K562 (cell line): ENCODE results near the gene HDAC9.

Experiments
- CTCF ChIP-seq, 3 experiments: IDR thresholded peaks in 2 of 3; conservative IDR thresholded peaks in 1 of 3; 2 replicates each; pipeline ENCODE4 v1.5.1; 2011 to 2012; ENCODE audit warnings: low read length in 3 of 3, mild to moderate bottlenecking in 3 of 3, control low read depth in 2 of 3, improper control_type of control experiment in 1 of 3, inconsistent platforms in 1 of 3, low read depth in 1 of 3, mixed read lengths in 1 of 3, moderate library complexity in 1 of 3; ENCODE audit not compliant: insufficient read depth in 2 of 3
- FOXJ3 ChIP-seq: sonication (generic); formaldehyde crosslinking; IDR thresholded peaks from 2 replicates; pipeline ENCODE4 v1.4.0; 2020; ENCODE audit warnings: mild to moderate bottlenecking, missing genetic modification reagents
- L3MBTL2 ChIP-seq: fragments of 450-650 bp; IDR thresholded peaks from 2 replicates; pipeline ENCODE4 v1.6.1; 2016; ENCODE audit warnings: mild to moderate bottlenecking, moderate library complexity
- MTA3 ChIP-seq: fragments of 450-650 bp; formaldehyde crosslinking; IDR thresholded peaks from 2 replicates; pipeline ENCODE4 v1.6.1; 2017; ENCODE audit warnings: mild to moderate bottlenecking, borderline replicate concordance
- NCOA2 ChIP-seq, 2 experiments: fragments of 450-650 bp; IDR thresholded peaks; 2 replicates each; pipeline ENCODE4 v1.6.1; 2018; ENCODE audit warnings: mild to moderate bottlenecking in 2 of 2, moderate library complexity in 1 of 2; ENCODE audit not compliant: partially characterized antibody in 2 of 2
- RCOR1 ChIP-seq, 2 experiments: IDR thresholded peaks; 2 replicates each; pipeline ENCODE4 v1.6.1; 2012; ENCODE audit warnings: low read depth in 2 of 2, low read length in 2 of 2, borderline replicate concordance in 1 of 2, improper control_type of control experiment in 1 of 2
- ZNF282 ChIP-seq: sonication (generic); formaldehyde crosslinking; IDR thresholded peaks from 2 replicates; pipeline ENCODE4 v1.8.1; 2023; ENCODE audit warnings: missing genetic modification reagents
- ZNF354B ChIP-seq: fragments of 250-450 bp; sonication (Bioruptor Pico); IDR thresholded peaks from 2 replicates; pipeline ENCODE4 v1.4.0; 2020
- TF ChIP-seq, protein P1 (sequence below): fragments of 250-450 bp; sonication (Bioruptor Pico); IDR thresholded peaks from 2 replicates; pipeline ENCODE4 v1.5.0; 2022; ENCODE audit warnings: mild to moderate bottlenecking

GRCh38 chr7:18574235-18574540 lies 78.6 kb downstream of the HDAC9 start:
- TF ChIP-seq L3MBTL2 = no peak
- TF ChIP-seq ZNF354B = no peak
- TF ChIP-seq FOXJ3 (CRISPR knock-in tag) = no peak
- no peak for TF ChIP-seq MTA3
- no peak for TF ChIP-seq ZNF282 (CRISPR knock-in tag)
- no peak for TF ChIP-seq CTCF (IDR thresholded peaks at IDR 0.05 in 2 of 3, conservative IDR thresholded peaks at IDR 0.05 in 1 of 3; ENCODE audit: insufficient read depth in 2 of 3, low read depth in 1 of 3, low read length in 3 of 3)
- TF ChIP-seq, protein P1, sequence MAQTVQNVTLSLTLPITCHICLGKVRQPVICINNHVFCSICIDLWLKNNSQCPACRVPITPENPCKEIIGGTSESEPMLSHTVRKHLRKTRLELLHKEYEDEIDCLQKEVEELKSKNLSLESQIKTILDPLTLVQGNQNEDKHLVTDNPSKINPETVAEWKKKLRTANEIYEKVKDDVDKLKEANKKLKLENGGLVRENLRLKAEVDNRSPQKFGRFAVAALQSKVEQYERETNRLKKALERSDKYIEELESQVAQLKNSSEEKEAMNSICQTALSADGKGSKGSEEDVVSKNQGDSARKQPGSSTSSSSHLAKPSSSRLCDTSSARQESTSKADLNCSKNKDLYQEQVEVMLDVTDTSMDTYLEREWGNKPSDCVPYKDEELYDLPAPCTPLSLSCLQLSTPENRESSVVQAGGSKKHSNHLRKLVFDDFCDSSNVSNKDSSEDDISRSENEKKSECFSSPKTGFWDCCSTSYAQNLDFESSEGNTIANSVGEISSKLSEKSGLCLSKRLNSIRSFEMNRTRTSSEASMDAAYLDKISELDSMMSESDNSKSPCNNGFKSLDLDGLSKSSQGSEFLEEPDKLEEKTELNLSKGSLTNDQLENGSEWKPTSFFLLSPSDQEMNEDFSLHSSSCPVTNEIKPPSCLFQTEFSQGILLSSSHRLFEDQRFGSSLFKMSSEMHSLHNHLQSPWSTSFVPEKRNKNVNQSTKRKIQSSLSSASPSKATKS = no peak
- no peak for TF ChIP-seq NCOA2 (IDR thresholded peaks at IDR 0.05; ENCODE audit: partially characterized antibody in 2 of 2)
- TF ChIP-seq RCOR1 (IDR thresholded peaks at IDR 0.05; ENCODE audit: borderline replicate concordance in 1 of 2, low read depth in 2 of 2, low read length in 2 of 2) = no peak
